ENCODE measurements around the gene MERTK. TPM values are rescaled to one million over a fixed set of nuclear protein-coding genes. Genes with fewer than 3 reads are reported as not detected.
"Not testable (repeated sequence)": the region's sequence is repeated elsewhere in the genome, so short reads cannot be mapped to it uniquely, and the experiment has no call there.

The MERTK gene
- total RNA-seq = under 1 TPM; 0.51 to 0.65 TPM

GRCh38 chr2:111897924-111898702 lies at the start of gene MERTK:
TSS of gene MERTK (plus strand) at chr2:111898607. CDS start at chr2:111898736, 129 bp downstream.
- ChIA-PET CTCF (interaction anchor here (0.6 to 1.0 kb wide), 3 partner anchors 11 to 153 kb away, joined by 3 to 6 read pairs (median 6); partner anchors contain the start of gene ANAPC1), POLR2A (no interaction called here)

GRCh38 chr2:111850646-111851045 lies 47.8 kb upstream of the MERTK start:
- CTCF ChIA-PET, POLR2A ChIA-PET: not testable (repeated sequence)

- CTCF ChIA-PET, POLR2A ChIA-PET: not testable (repeated sequence)
Measured at GRCh38 chr2:111852544-111852943, 45.9 kb upstream of the MERTK start.

GRCh38 chr2:111860005-111860404 lies 38.4 kb upstream of the MERTK start:
- CTCF ChIA-PET, POLR2A ChIA-PET: not testable (repeated sequence)

GRCh38 chr2:111865124-111865523 lies 33.3 kb upstream of the MERTK start:
- POLR2A ChIA-PET, CTCF ChIA-PET: not testable (repeated sequence)

GRCh38 chr2:111872806-111873205 lies 25.6 kb upstream of the MERTK start:
- POLR2A ChIA-PET, CTCF ChIA-PET: not testable (repeated sequence)

GRCh38 chr2:111883661-111884591 lies 14.5 kb upstream of the MERTK start, which contains the start of gene ANAPC1:
TSS of gene ANAPC1 (minus strand) at chr2:111884193. CDS start at chr2:111880825, 3,368 bp downstream.
- ChIA-PET CTCF (interaction anchor here (0.6 to 1.6 kb wide), 4 partner anchors 14 to 167 kb away, joined by 3 to 6 read pairs (median 4); no protein-coding TSS in a partner anchor), POLR2A (interaction anchor here (0.6 to 2.3 kb wide), 3 partner anchors 171 to 840 kb away, joined by 4 to 9 read pairs (median 6); partner anchors contain the start of gene TMEM87B)

- POLR2A ChIA-PET = interaction anchor here (0.6 to 2.3 kb wide), 2 partner anchors 170 to 841 kb away, joined by 6 to 9 read pairs; partner anchors contain the start of gene TMEM87B
- CTCF ChIA-PET = interaction anchor here (1.3 to 1.6 kb wide), 3 partner anchors 13 to 166 kb away, joined by 3 to 6 read pairs (median 5); no protein-coding TSS in a partner anchor
Measured at GRCh38 chr2:111884592-111884964, 13.8 kb upstream of the MERTK start.

GRCh38 chr2:111896024-111896423 lies 2.4 kb upstream of the MERTK start:
- ChIA-PET CTCF (no interaction called here), POLR2A (interaction anchor here (1.1 kb wide), 1 partner anchor 159 kb away, joined by 3 read pairs; the partner anchor contains the start of gene TMEM87B)

GRCh38 chr2:111896576-111896975 lies 1.8 kb upstream of the MERTK start:
- CTCF ChIA-PET = no interaction called here
- POLR2A ChIA-PET = interaction anchor here (1.1 kb wide), 1 partner anchor 159 kb away, joined by 3 read pairs; the partner anchor contains the start of gene TMEM87B

- ChIA-PET POLR2A (no interaction called here), CTCF (interaction anchor here (0.6 to 1.0 kb wide), 3 partner anchors 10 to 154 kb away, joined by 3 to 6 read pairs (median 6); partner anchors contain the start of gene ANAPC1)
Measured at GRCh38 chr2:111897630-111897923, 830 bp upstream of the MERTK start.

GRCh38 chr2:111898703-111899514 lies 502 bp downstream of the MERTK start:
- ChIA-PET CTCF (interaction anchor here (0.7 kb wide), 1 partner anchor 272 kb away, joined by 3 read pairs; no protein-coding TSS in a partner anchor), POLR2A (no interaction called here)

GRCh38 chr2:111900859-111901258 lies 2.5 kb downstream of the MERTK start:
- POLR2A ChIA-PET = no interaction called here
- CTCF ChIA-PET = interaction anchor here (0.6 kb wide), 1 partner anchor 149 kb away, joined by 3 read pairs; no protein-coding TSS in a partner anchor

GRCh38 chr2:111903516-111903915 lies 5.1 kb downstream of the MERTK start:
- ChIA-PET POLR2A (no interaction called here), CTCF (no interaction called here)

- POLR2A ChIA-PET = no interaction called here
- CTCF ChIA-PET = no interaction called here
Measured at GRCh38 chr2:111903930-111904439, 5.6 kb downstream of the MERTK start.

GRCh38 chr2:111904726-111905474 lies 6.5 kb downstream of the MERTK start:
- CTCF ChIA-PET = no interaction called here

GRCh38 chr2:111905475-111905869 lies 7.1 kb downstream of the MERTK start:
- POLR2A ChIA-PET, CTCF ChIA-PET: not testable (repeated sequence)

More at GRCh38 chr2:111904726-111905474, 6.5 kb downstream of the MERTK start:
- POLR2A ChIA-PET = no interaction called here

- ChIA-PET POLR2A (no interaction called here), CTCF (no interaction called here)
Measured at GRCh38 chr2:111905990-111906735, 7.8 kb downstream of the MERTK start.
